Fibroblast of villous mesenchyme (primary cell): ENCODE results near the gene HMGB1. TPM values are rescaled to one million over a fixed set of nuclear protein-coding genes. Genes with fewer than 3 reads are reported as not detected.
"Not testable (repeated sequence)": the region's sequence is repeated elsewhere in the genome, so short reads cannot be mapped to it uniquely, and the experiment has no call there.

Experiments used
- DNase-seq: peaks from one replicate; pipeline ENCODE4 v3.0.0-alpha.2; 2010; ENCODE audit warnings: low read depth
- H3K4me3 ChIP-seq: 2 replicates; pipeline ENCODE4 v1.5.1; 2011; ENCODE audit warnings: low read depth, mild to moderate bottlenecking, low read length
- CTCF ChIP-seq: IDR thresholded peaks from 2 replicates; pipeline ENCODE4 v1.5.1; 2012; ENCODE audit warnings: low read depth, mild to moderate bottlenecking, low read length; ENCODE audit not compliant: insufficient read depth
- total RNA-seq: library from RNA; depleted of rRNA; stranded (reverse); fragments of >200 nt; gene quantifications from 2 replicates; pipeline ENCODE4 v1.2.3, GENCODE V29; 2012

Gene HMGB1
- total RNA-seq, 1 donor, result 115 TPM

GRCh38 chr13:30466841-30467252 lies 1.1 kb upstream of the HMGB1 start:
- no peak for TF ChIP-seq CTCF
- DNase-seq, result no peak
- H3K4me3 ChIP-seq, result no peak overlapping the region

- TF ChIP-seq CTCF, result no peak
- no peak for DNase-seq
- peak overlapping the region; percentile 46 for H3K4me3 ChIP-seq
Observed at GRCh38 chr13:30466358-30466714, 600 bp upstream of the HMGB1 start.

GRCh38 chr13:30465343-30465592 lies 468 bp downstream of the HMGB1 start:
- peak overlapping the region; percentile 66 for H3K4me3 ChIP-seq
- no peak for TF ChIP-seq CTCF
- no peak for DNase-seq

- no peak for TF ChIP-seq CTCF
- H3K4me3 ChIP-seq, result peak overlapping the region; percentile 74
- DNase-seq, result peak; percentile 83
Observed at GRCh38 chr13:30464496-30465342, 1.0 kb downstream of the HMGB1 start.

DNA sequence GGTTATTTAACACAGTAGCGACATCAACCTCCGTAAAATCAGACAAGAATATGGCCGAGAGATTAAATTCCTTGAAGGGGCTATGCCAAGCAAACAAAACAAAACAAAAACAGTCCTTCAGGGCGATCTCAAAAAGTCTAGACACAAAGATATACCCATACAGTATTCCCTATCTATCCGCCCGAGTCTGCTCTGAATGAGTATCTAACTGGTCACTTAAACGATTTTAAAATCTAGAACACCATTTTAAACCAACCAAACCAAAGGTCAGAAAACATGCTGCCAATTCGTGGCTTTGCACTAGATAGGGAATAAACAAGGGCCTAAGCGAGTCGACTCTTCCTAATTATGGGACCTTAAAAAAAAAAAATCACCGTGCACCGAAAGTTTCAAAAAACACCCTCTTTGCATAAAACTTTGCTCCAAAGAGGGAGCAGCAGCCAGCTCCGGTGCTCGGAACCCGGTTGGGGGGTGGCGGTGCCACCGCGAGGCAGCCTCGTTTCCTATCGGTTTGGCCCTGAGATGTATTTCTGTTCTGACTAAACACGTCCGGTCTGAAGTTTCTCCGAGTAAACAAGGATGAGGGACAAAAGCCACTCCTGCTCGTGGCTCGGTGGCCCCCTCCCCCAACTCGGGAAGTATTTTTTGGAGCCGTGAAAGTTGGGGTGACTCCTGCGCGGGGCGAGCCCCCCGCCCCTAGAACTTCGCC lies 1.8 kb downstream of the HMGB1 start:
- DNase-seq, result peak; percentile 70

DNA sequence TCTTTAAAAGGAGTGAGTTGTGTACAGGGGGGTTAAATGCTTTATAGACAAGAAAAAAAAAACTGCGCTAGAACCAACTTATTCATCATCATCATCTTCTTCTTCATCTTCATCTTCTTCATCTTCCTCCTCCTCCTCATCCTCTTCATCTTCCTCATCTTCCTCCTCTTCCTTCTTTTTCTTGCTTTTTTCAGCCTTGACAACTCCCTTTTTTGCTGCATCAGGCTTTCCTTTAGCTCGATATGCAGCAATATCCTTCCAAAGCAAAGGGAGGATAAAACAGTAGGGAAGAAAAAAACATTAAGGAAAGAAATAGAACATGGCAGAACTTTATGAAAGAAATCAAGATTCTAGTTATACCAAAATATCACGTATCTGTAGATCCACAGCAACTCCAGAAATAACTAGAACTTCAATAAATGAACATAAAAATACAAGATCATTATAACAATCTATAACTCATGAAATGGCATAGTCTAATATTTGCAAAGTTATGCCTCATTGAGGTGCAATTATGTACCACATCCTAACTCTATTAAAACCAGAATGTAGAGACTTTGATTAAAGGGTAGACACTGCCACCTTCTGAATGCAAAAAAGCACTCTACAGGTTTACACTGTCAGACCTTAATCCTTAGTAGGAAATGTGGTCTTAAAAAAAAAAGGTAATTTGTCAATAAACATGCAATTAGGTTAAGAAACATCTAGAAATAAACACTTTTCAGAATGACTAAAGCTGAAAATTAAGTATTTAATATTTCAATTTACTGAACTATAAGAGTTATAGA lies 4.3 kb downstream of the HMGB1 start:
- DNase-seq, result peak; percentile 51
- peak; percentile 47 for TF ChIP-seq CTCF
- not testable (repeated sequence) for H3K4me3 ChIP-seq

More for the DNA sequence above, 1.8 kb downstream of the HMGB1 start:
- peak overlapping the region; percentile 74 for H3K4me3 ChIP-seq
- no peak for TF ChIP-seq CTCF
